MM.1S (cell line): ENCODE data around the gene DDX31.

Source experiments
- DNase-seq: peaks from one replicate; pipeline ENCODE4 v3.0.0-alpha.2; 2015
- H2AFZ ChIP-seq: fragments of 300-600 bp; sonication (generic); 2 replicates; pipeline ENCODE4 v1.6.0; 2016; ENCODE audit warnings: antibody characterized with exemption, low read length
- H3F3A ChIP-seq: fragments of 300-600 bp; sonication (generic); 2 replicates; pipeline ENCODE4 v1.6.1; 2016; ENCODE audit warnings: mild to moderate bottlenecking, antibody characterized with exemption, low read length, moderate library complexity, mixed read lengths; ENCODE audit not compliant: insufficient read depth
- H3K27ac ChIP-seq: fragments of 300-600 bp; sonication (generic); 2 replicates; pipeline ENCODE4 v1.5.1; 2016; ENCODE audit warnings: mild to moderate bottlenecking, low read length
- H3K27me3 ChIP-seq: fragments of 300-600 bp; sonication (generic); replicated peaks from 2 replicates; pipeline ENCODE4 v1.6.0; 2016; ENCODE audit warnings: low read length; ENCODE audit not compliant: insufficient read depth
- H3K36me3 ChIP-seq: fragments of 300-600 bp; sonication (generic); replicated peaks from 2 replicates; pipeline ENCODE4 v1.6.1; 2016; ENCODE audit warnings: mild to moderate bottlenecking, low read length, mixed read lengths; ENCODE audit not compliant: insufficient read depth
- H3K4me1 ChIP-seq: fragments of 300-600 bp; sonication (generic); 2 replicates; pipeline ENCODE4 v1.6.1; 2016; ENCODE audit warnings: low read length, mixed read lengths
- H3K4me2 ChIP-seq: fragments of 300-600 bp; sonication (generic); 2 replicates; pipeline ENCODE4 v1.6.0; 2016; ENCODE audit warnings: low read depth, low read length
- H3K4me3 ChIP-seq: fragments of 300-600 bp; sonication (generic); 2 replicates; pipeline ENCODE4 v1.5.1; 2016; ENCODE audit warnings: low read length, mixed read lengths
- H3K79me2 ChIP-seq: fragments of 300-600 bp; sonication (generic); 2 replicates; pipeline ENCODE4 v1.6.1; 2016; ENCODE audit warnings: mixed run types, low read length, mixed read lengths
- H3K9ac ChIP-seq: fragments of 300-600 bp; sonication (generic); 2 replicates; pipeline ENCODE4 v1.6.1; 2016; ENCODE audit warnings: low read length, mixed read lengths
- H3K9me2 ChIP-seq: fragments of 300-600 bp; sonication (generic); replicated peaks from 2 replicates; pipeline ENCODE4 v1.6.1; 2016; ENCODE audit warnings: mild to moderate bottlenecking, low read length, mixed read lengths; ENCODE audit not compliant: insufficient read depth
- H3K9me3 ChIP-seq: fragments of 300-600 bp; sonication (generic); replicated peaks from 2 replicates; pipeline ENCODE4 v1.6.1; 2016; ENCODE audit warnings: mild to moderate bottlenecking, low read length, mixed read lengths; ENCODE audit not compliant: insufficient read depth
- H4K20me1 ChIP-seq: fragments of 300-600 bp; sonication (generic); 2 replicates; pipeline ENCODE4 v1.6.1; 2016; ENCODE audit warnings: mild to moderate bottlenecking, low read length, moderate library complexity, mixed read lengths; ENCODE audit not compliant: insufficient read depth
- CTCF ChIP-seq: fragments of 300-600 bp; sonication (generic); IDR thresholded peaks from 2 replicates; pipeline ENCODE4 v1.5.1; 2016; ENCODE audit warnings: antibody characterized with exemption, low read length, mixed read lengths
- EZH2 ChIP-seq: fragments of 300-600 bp; sonication (generic); optimal IDR thresholded peaks from 2 replicates; pipeline ENCODE3; 2017; ENCODE audit warnings: low read depth, mild to moderate bottlenecking, antibody characterized with exemption, low read length, mixed read lengths
- EZH2phosphoT487 ChIP-seq: fragments of 300-600 bp; sonication (generic); IDR thresholded peaks from 2 replicates; pipeline ENCODE4 v1.6.1; 2018; ENCODE audit warnings: antibody characterized with exemption, low read length

Gene DDX31

GRCh38 chr9:132610661-132611060 lies 59.1 kb downstream of the DDX31 start:
- Histone ChIP-seq H3K9me3 (no peaks in the 10 kb centered on the region), H3K4me1 (peaks cover 5% of the 10 kb centered on the region; the same call in 1 of the 2 replicates), H4K20me1 (no peaks in the 10 kb centered on the region), H3K79me2 (no peaks in the 10 kb centered on the region), H3K27ac (no peak overlapping the region), H3K27me3 (no peaks in the 10 kb centered on the region), H2AFZ (no peak overlapping the region), H3K9me2 (no peaks in the 10 kb centered on the region), H3K4me2 (no peak overlapping the region), H3K36me3 (no peaks in the 10 kb centered on the region), H3F3A (no peaks in the 10 kb centered on the region), H3K4me3 (no peak overlapping the region), H3K9ac (no peak overlapping the region)
- no peak for DNase-seq
- TF ChIP-seq EZH2 = no peak
- no peak for TF ChIP-seq EZH2phosphoT487
- no peak for TF ChIP-seq CTCF

GRCh38 chr9:132609829-132610228 lies 60.0 kb downstream of the DDX31 start:
- Histone ChIP-seq H3K4me2 (no peak overlapping the region), H3K27ac (no peak overlapping the region), H3K9ac (no peak overlapping the region), H3K27me3 (no peaks in the 10 kb centered on the region), H3K9me3 (no peaks in the 10 kb centered on the region), H3K4me1 (peaks cover 4% of the 10 kb centered on the region; the same call in 1 of the 2 replicates), H3K4me3 (no peak overlapping the region), H2AFZ (no peak overlapping the region), H3K9me2 (no peaks in the 10 kb centered on the region), H4K20me1 (no peaks in the 10 kb centered on the region), H3K36me3 (no peaks in the 10 kb centered on the region), H3K79me2 (no peaks in the 10 kb centered on the region), H3F3A (no peaks in the 10 kb centered on the region)
- no peak for DNase-seq
- TF ChIP-seq EZH2phosphoT487 (no peak), CTCF (no peak), EZH2 (no peak)

GRCh38 chr9:132609184-132609583 lies 60.6 kb downstream of the DDX31 start:
- Histone ChIP-seq H3K9me3 (no peaks in the 10 kb centered on the region), H3F3A (no peaks in the 10 kb centered on the region), H2AFZ (no peak overlapping the region), H3K4me1 (no peaks in the 10 kb centered on the region), H3K27ac (no peak overlapping the region), H4K20me1 (no peaks in the 10 kb centered on the region), H3K9me2 (no peaks in the 10 kb centered on the region), H3K9ac (no peak overlapping the region), H3K36me3 (no peaks in the 10 kb centered on the region), H3K4me2 (no peak overlapping the region), H3K27me3 (no peaks in the 10 kb centered on the region), H3K4me3 (no peak overlapping the region), H3K79me2 (no peaks in the 10 kb centered on the region)
- no peak for TF ChIP-seq EZH2
- no peak for TF ChIP-seq EZH2phosphoT487
- TF ChIP-seq CTCF = no peak
- no peak for DNase-seq

DNA sequence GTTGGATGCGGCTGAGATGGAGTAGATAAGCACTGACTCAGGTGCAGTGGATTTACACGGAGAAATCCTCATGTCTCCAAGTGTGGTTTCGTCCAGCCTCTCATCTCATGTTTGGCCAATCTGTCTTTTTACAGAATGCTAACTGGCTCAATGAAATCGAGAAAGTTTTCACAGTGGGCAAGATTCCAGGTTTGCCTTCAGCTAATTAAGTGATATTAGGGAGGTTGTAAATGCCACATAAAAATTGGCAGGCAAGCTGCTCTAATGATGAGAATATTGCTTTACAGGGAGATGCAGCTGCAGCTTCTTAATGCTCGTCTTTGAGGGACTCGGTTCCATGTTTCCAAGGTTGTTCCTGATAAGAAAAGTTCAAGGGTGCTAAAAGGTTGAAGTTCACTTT lies 63.7 kb downstream of the DDX31 start:
- Histone ChIP-seq H3F3A (no peaks in the 10 kb centered on the region), H3K9me2 (no peaks in the 10 kb centered on the region)

More for the DNA sequence above, 63.7 kb downstream of the DDX31 start:
- Histone ChIP-seq H3K27me3 (no peaks in the 10 kb centered on the region), H4K20me1 (no peaks in the 10 kb centered on the region), H3K36me3 (no peaks in the 10 kb centered on the region), H3K9me3 (no peaks in the 10 kb centered on the region), H3K4me1 (no peaks in the 10 kb centered on the region), H3K9ac (no peak overlapping the region), H3K79me2 (no peaks in the 10 kb centered on the region), H3K4me2 (no peak overlapping the region), H3K4me3 (no peak overlapping the region), H3K27ac (no peak overlapping the region), H2AFZ (no peak overlapping the region)
- TF ChIP-seq CTCF (no peak), EZH2phosphoT487 (no peak), EZH2 (no peak)
- DNase-seq = no peak
